Measurements from ENCODE around the gene IL1RN. TPM values are rescaled to one million over a fixed set of nuclear protein-coding genes. Genes with fewer than 3 reads are reported as not detected.

IL1RN gene
- total RNA-seq, 1 donor from 2014 or later = not detected

- H3K27ac Mint-ChIP-seq (ENCODE audit: unreplicated experiment) = no peak overlapping the region
- TF ChIP-seq CTCF (IDR thresholded peaks at IDR 0.05; ENCODE audit: unreplicated experiment) = no peak
- no peaks in the 10 kb centered on the region for H3K9me3 Mint-ChIP-seq (ENCODE audit: unreplicated experiment)
- H3K27me3 Mint-ChIP-seq (ENCODE audit: unreplicated experiment) = peaks cover 3% of the 10 kb centered on the region
- no peaks in the 10 kb centered on the region for H3K4me1 Mint-ChIP-seq (ENCODE audit: unreplicated experiment)
- no peak overlapping the region for H3K4me3 Mint-ChIP-seq (ENCODE audit: unreplicated experiment)
- no peaks in the 10 kb centered on the region for H3K36me3 Mint-ChIP-seq (ENCODE audit: low read depth, unreplicated experiment)
- DNase-seq (ENCODE audit: low spot score) = no peak
These were observed 39.0 kb upstream of the IL1RN start for GRCh38 chr2:113088213-113088992.

GRCh38 chr2:113089916-113090315 is 37.5 kb upstream of the IL1RN start:
- no peaks in the 10 kb centered on the region for H3K36me3 Mint-ChIP-seq (ENCODE audit: low read depth, unreplicated experiment)
- no peak for DNase-seq (ENCODE audit: low spot score)
- H3K4me3 Mint-ChIP-seq (ENCODE audit: unreplicated experiment) = no peak overlapping the region
- no peaks in the 10 kb centered on the region for H3K9me3 Mint-ChIP-seq (ENCODE audit: unreplicated experiment)
- peaks cover 3% of the 10 kb centered on the region for H3K27me3 Mint-ChIP-seq (ENCODE audit: unreplicated experiment)
- H3K27ac Mint-ChIP-seq (ENCODE audit: unreplicated experiment) = no peak overlapping the region
- no peak for TF ChIP-seq CTCF (IDR thresholded peaks at IDR 0.05; ENCODE audit: unreplicated experiment)
- no peaks in the 10 kb centered on the region for H3K4me1 Mint-ChIP-seq (ENCODE audit: unreplicated experiment)

- no peaks in the 10 kb centered on the region for H3K9me3 Mint-ChIP-seq (ENCODE audit: unreplicated experiment)
- DNase-seq (ENCODE audit: low spot score) = no peak
- no peaks in the 10 kb centered on the region for H3K36me3 Mint-ChIP-seq (ENCODE audit: low read depth, unreplicated experiment)
- TF ChIP-seq CTCF (IDR thresholded peaks at IDR 0.05; ENCODE audit: unreplicated experiment) = no peak
- H3K4me3 Mint-ChIP-seq (ENCODE audit: unreplicated experiment) = no peak overlapping the region
- no peak overlapping the region for H3K27ac Mint-ChIP-seq (ENCODE audit: unreplicated experiment)
- no peaks in the 10 kb centered on the region for H3K4me1 Mint-ChIP-seq (ENCODE audit: unreplicated experiment)
- no peaks in the 10 kb centered on the region for H3K27me3 Mint-ChIP-seq (ENCODE audit: unreplicated experiment)
These were observed 36.0 kb upstream of the IL1RN start for GRCh38 chr2:113091231-113091896.

GRCh38 chr2:113092864-113093612 is 34.4 kb upstream of the IL1RN start:
- no peak for TF ChIP-seq CTCF (IDR thresholded peaks at IDR 0.05; ENCODE audit: unreplicated experiment)
- Mint-ChIP-seq H3K4me1 (ENCODE audit: unreplicated experiment) (no peaks in the 10 kb centered on the region), H3K27me3 (ENCODE audit: unreplicated experiment) (no peaks in the 10 kb centered on the region), H3K4me3 (ENCODE audit: unreplicated experiment) (no peak overlapping the region), H3K36me3 (ENCODE audit: low read depth, unreplicated experiment) (no peaks in the 10 kb centered on the region), H3K9me3 (ENCODE audit: unreplicated experiment) (no peaks in the 10 kb centered on the region), H3K27ac (ENCODE audit: unreplicated experiment) (no peak overlapping the region)
- no peak for DNase-seq (ENCODE audit: low spot score)

Data from endothelial cell (in vitro differentiated cells).